Gastroesophageal sphincter (tissue), 3 donors: Measurements from ENCODE around the gene PSORS1C2.

Source experiments
- POLR2A ChIP-seq, 2 donors: fragments of 450-650 bp; IDR thresholded peaks; one replicate each; pipeline ENCODE4 v1.6.1; 2017; ENCODE audit warnings: antibody characterized with exemption in 2 of 2, mild to moderate bottlenecking in 2 of 2, moderate library complexity in 1 of 2
- POLR2AphosphoS5 ChIP-seq: sonication (generic); formaldehyde crosslinking; IDR thresholded peaks from one replicate; pipeline ENCODE4 v1.6.1; 2017; ENCODE audit warnings: antibody characterized with exemption
- TF ChIP-seq, protein P1 (sequence below), 4 experiments: fragments of 200-600 bp in 2 of 4; fragments of 450-650 bp in 2 of 4; sonication (generic) in 1 of 4; IDR thresholded peaks; one replicate each; pipeline ENCODE4 v1.5.1; 2017 to 2019; ENCODE audit warnings: antibody characterized with exemption in 4 of 4, mild to moderate bottlenecking in 2 of 4, moderate library complexity in 2 of 4

GRCh38 chr6:31161216-31162126 lies 22.6 kb upstream of the PSORS1C2 start:
- TF ChIP-seq, protein P1, sequence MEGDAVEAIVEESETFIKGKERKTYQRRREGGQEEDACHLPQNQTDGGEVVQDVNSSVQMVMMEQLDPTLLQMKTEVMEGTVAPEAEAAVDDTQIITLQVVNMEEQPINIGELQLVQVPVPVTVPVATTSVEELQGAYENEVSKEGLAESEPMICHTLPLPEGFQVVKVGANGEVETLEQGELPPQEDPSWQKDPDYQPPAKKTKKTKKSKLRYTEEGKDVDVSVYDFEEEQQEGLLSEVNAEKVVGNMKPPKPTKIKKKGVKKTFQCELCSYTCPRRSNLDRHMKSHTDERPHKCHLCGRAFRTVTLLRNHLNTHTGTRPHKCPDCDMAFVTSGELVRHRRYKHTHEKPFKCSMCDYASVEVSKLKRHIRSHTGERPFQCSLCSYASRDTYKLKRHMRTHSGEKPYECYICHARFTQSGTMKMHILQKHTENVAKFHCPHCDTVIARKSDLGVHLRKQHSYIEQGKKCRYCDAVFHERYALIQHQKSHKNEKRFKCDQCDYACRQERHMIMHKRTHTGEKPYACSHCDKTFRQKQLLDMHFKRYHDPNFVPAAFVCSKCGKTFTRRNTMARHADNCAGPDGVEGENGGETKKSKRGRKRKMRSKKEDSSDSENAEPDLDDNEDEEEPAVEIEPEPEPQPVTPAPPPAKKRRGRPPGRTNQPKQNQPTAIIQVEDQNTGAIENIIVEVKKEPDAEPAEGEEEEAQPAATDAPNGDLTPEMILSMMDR (IDR thresholded peaks at IDR 0.05), result no peak
- TF ChIP-seq POLR2A (IDR thresholded peaks at IDR 0.05), result no peak
- TF ChIP-seq POLR2AphosphoS5, result no peak
